ENCODE data around the gene ARID3C. TPM values are rescaled to one million over a fixed set of nuclear protein-coding genes. Genes with fewer than 3 reads are reported as not detected.

ARID3C gene
- total RNA-seq, 2 experiments from 2014 or later, result 0.29 to 0.32 TPM

DNA sequence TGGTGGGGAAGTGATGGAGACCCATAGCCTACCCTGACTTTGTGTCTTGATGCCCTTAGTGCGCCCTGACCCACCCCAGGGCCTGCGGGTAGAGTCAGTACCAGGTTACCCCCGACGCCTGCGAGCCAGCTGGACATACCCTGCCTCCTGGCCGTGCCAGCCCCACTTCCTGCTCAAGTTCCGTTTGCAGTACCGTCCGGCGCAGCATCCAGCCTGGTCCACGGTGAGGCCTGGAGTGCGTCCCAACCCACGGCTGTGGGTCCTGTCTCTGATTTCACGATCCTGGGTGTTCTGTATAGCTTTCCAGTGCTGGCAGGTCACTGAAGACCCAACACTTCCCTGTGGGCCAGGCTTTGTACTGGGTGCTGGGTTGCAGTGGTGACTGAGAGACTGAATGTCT, 29.6 kb upstream of the ARID3C start:
- DNase-seq (no peak), ATAC-seq (no peak)
- ChIA-PET POLR2A (interaction anchor here (0.7 to 5.7 kb wide), 3 partner anchors 11 to 36 kb away, joined by 3 to 34 read pairs (median 5); partner anchors contain the start of genes GALT and SIGMAR1), CTCF (interaction anchor here (1.7 kb wide), 1 partner anchor 12 kb away, joined by 6 read pairs; the partner anchor contains the start of gene GALT)
- intact Hi-C loops (cut with micrococcal nuclease), result no loop called here
- Mint-ChIP-seq H3K27me3 (no peaks in the 10 kb centered on the region), H3K9me3 (no peaks in the 10 kb centered on the region), H3K27ac (no peak overlapping the region), H3K36me3 (ENCODE audit: low read depth) (peaks cover 5% of the 10 kb centered on the region), H3K4me3 (no peak overlapping the region), H3K4me1 (ENCODE audit: low read depth) (peaks cover 9% of the 10 kb centered on the region)
- TF ChIP-seq, protein P1, sequence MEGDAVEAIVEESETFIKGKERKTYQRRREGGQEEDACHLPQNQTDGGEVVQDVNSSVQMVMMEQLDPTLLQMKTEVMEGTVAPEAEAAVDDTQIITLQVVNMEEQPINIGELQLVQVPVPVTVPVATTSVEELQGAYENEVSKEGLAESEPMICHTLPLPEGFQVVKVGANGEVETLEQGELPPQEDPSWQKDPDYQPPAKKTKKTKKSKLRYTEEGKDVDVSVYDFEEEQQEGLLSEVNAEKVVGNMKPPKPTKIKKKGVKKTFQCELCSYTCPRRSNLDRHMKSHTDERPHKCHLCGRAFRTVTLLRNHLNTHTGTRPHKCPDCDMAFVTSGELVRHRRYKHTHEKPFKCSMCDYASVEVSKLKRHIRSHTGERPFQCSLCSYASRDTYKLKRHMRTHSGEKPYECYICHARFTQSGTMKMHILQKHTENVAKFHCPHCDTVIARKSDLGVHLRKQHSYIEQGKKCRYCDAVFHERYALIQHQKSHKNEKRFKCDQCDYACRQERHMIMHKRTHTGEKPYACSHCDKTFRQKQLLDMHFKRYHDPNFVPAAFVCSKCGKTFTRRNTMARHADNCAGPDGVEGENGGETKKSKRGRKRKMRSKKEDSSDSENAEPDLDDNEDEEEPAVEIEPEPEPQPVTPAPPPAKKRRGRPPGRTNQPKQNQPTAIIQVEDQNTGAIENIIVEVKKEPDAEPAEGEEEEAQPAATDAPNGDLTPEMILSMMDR (IDR thresholded peaks at IDR 0.05), result no peak

DNA sequence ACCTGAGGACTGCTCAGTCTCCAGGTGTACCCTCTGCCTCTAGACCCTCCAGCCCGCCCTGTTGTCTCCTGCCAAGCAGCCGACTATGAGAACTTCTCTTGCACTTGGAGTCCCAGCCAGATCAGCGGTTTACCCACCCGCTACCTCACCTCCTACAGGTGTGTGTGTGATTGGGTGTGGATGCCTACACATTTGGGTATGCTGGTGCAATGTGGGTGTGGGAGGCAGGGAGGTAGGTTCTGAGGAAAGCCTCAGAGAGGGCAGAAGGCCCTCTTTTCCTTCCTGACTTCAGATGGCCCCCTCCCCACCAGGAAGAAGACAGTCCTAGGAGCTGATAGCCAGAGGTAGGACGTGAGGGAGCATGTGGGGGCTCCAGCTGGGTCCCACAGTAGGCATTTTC, 28.1 kb upstream of the ARID3C start:
- no peak overlapping the region for H3K27ac Mint-ChIP-seq
- TF ChIP-seq, protein P1 (IDR thresholded peaks at IDR 0.05), result no peak
- H3K36me3 Mint-ChIP-seq (ENCODE audit: low read depth), result peaks cover 8% of the 10 kb centered on the region
- no peaks in the 10 kb centered on the region for H3K9me3 Mint-ChIP-seq
- CTCF ChIA-PET, result interaction anchor here (0.7 to 1.7 kb wide), 3 partner anchors 8 to 22 kb away, joined by 3 to 6 read pairs (median 4); partner anchors contain the start of gene GALT
- DNase-seq (no peak), ATAC-seq (no peak)
- POLR2A ChIA-PET, result interaction anchor here (0.6 to 5.7 kb wide), 3 partner anchors 10 to 913 kb away, joined by 5 to 34 read pairs (median 5); partner anchors contain the start of genes GALT and SIGMAR1
- H3K27me3 Mint-ChIP-seq, result no peaks in the 10 kb centered on the region
- peaks cover 12% of the 10 kb centered on the region for H3K4me1 Mint-ChIP-seq (ENCODE audit: low read depth)
- no peak overlapping the region for H3K4me3 Mint-ChIP-seq
- intact Hi-C loops (cut with micrococcal nuclease), result no loop called here

- no peak overlapping the region for H3K27ac Mint-ChIP-seq
- no peak for ATAC-seq
- H3K4me3 Mint-ChIP-seq, result no peak overlapping the region
- H3K27me3 Mint-ChIP-seq, result no peaks in the 10 kb centered on the region
- peaks cover 14% of the 10 kb centered on the region for H3K4me1 Mint-ChIP-seq (ENCODE audit: low read depth)
- intact Hi-C loops (cut with micrococcal nuclease), result no loop called here
- DNase-seq, result no peak
- H3K36me3 Mint-ChIP-seq (ENCODE audit: low read depth), result peaks cover 8% of the 10 kb centered on the region
- POLR2A ChIA-PET, result interaction anchor here (1.0 to 1.5 kb wide), 2 partner anchors 8 to 10 kb away, joined by 3 to 4 read pairs; no protein-coding TSS in a partner anchor
- CTCF ChIA-PET, result interaction anchor here (1.4 kb wide), 1 partner anchor 9 kb away, joined by 3 read pairs; no protein-coding TSS in a partner anchor
- TF ChIP-seq, protein P1 (IDR thresholded peaks at IDR 0.05), result no peak
- no peaks in the 10 kb centered on the region for H3K9me3 Mint-ChIP-seq
Measured at GRCh38 chr9:34655394-34655793, 26.5 kb upstream of the ARID3C start.

DNA sequence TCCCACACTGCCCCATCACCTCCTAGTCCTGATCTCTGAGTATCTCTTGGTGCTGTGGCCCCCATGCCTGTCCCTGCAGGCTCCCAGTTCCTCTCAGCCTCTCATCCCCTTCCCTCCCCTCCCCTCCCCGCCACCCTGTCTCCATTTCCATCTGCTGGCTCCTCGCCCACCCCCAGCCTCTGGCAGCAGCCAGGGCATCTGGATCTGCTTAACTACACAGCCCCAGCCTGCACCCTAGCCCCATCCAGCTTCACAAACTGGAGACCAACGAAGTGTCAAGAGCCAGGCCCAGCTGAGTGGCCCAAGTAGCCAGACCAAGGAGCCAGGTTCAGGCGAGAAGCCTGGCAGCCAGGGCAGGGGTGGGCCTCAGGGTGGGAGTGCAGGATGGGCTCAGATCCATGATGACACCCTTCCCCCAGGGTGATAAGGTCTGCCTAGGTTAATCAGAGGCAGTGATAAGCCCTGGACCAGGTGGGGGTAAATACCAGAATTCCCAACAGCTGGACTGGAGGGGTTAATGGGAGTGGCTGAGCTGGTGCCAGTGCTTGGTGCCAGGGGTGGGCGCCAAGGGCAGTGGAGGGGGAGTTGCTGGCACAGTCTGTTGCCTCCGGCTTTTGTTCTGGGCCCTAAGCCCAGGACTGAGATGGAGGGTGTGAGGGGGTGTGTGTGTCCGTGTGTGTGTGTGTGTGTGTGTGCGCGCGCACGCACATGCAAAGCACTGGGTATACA, 25.6 kb upstream of the ARID3C start:
- no peak overlapping the region for H3K4me3 Mint-ChIP-seq

More for the DNA sequence above, 25.6 kb upstream of the ARID3C start:
- intact Hi-C loops (cut with micrococcal nuclease), result no loop called here
- Mint-ChIP-seq H3K9me3 (no peaks in the 10 kb centered on the region), H3K4me1 (ENCODE audit: low read depth) (peaks cover 14% of the 10 kb centered on the region), H3K36me3 (ENCODE audit: low read depth) (peaks cover 10% of the 10 kb centered on the region), H3K27ac (no peak overlapping the region), H3K27me3 (no peaks in the 10 kb centered on the region)
- ATAC-seq (no peak), DNase-seq (no peak)
- ChIA-PET CTCF (no interaction called here), POLR2A (interaction anchor here (1.9 kb wide), 1 partner anchor 16 kb away, joined by 7 read pairs; the partner anchor contains the start of gene SIGMAR1)
- TF ChIP-seq, protein P1 (IDR thresholded peaks at IDR 0.05), result no peak

All from activated CD8-positive, alpha-beta T cell treated with anti-CD3 and anti-CD28 coated beads for 36 hours (primary cell).